Erythroblast (primary cell): ENCODE measurements around the gene ZC3H15.

Experiments
- GATA1 ChIP-seq: IDR thresholded peaks from 2 replicates; pipeline ENCODE4 v1.6.1; 2011; ENCODE audit warnings: low read depth, mild to moderate bottlenecking, control low read depth, low read length, moderate library complexity
- POLR2A ChIP-seq: IDR thresholded peaks from 2 replicates; pipeline ENCODE4 v1.6.1; 2011; ENCODE audit warnings: mild to moderate bottlenecking, low read length

DNA sequence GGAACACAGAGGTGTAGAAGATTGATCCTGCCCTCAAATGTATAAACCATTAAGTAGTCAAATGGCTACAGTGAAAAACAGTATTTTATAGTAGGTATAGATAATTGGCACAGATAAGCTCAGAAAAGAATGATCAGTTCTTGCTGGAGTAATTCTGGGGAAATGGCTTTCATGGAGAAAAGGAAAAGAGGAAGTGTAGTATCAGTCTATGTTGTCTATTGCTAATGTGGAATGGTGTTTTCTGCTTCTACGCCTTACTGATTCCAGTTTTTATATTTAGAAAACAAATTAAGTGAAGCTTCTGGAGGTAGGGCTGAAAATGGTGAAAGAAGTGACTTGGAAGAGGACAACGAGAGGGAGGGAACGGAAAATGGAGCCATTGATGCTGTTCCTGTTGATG is 22.2 kb downstream of the ZC3H15 start:
- TF ChIP-seq POLR2A (no peak), GATA1 (no peak)
